Heart left ventricle (tissue), 16 donors: Measurements from ENCODE around the gene CAMKMT. TPM values are rescaled to one million over a fixed set of nuclear protein-coding genes. Genes with fewer than 3 reads are reported as not detected.

Source experiments
- ATAC-seq, 4 donors: fragments of 200-7000 bp; cut with Tn5 transposase; one replicate each; pipeline ENCODE4 v1.9.1; 2020 to 2022; ENCODE audit warnings: moderate library complexity in 4 of 4, mild to moderate bottlenecking in 3 of 4, moderate number of reproducible peaks in 1 of 4
- DNase-seq, 5 donors: peaks; one replicate each; pipeline ENCODE4 v3.0.0-alpha.2; 2020
- H3K27ac ChIP-seq, 12 donors: fragments of 200-600 bp; sonication (generic) in 4 of 12; one replicate each; pipeline versions ENCODE4 v1.5.0 to v1.8.0; 2016 to 2022; ENCODE audit warnings: mild to moderate bottlenecking in 2 of 12
- H3K27me3 ChIP-seq, 9 donors: fragments of 200-600 bp; sonication (generic) in 2 of 9; one replicate each; pipeline versions ENCODE4 v1.5.1 to v1.8.0; 2016 to 2022; ENCODE audit warnings: mild to moderate bottlenecking in 3 of 9
- H3K36me3 ChIP-seq, 9 donors: fragments of 200-600 bp; sonication (generic) in 2 of 9; one replicate each; pipeline versions ENCODE4 v1.5.0 to v1.8.0; 2018 to 2022; ENCODE audit warnings: mild to moderate bottlenecking in 2 of 9
- H3K4me1 ChIP-seq, 12 donors: fragments of 200-600 bp; sonication (generic) in 4 of 12; one replicate each; pipeline versions ENCODE4 v1.5.0 to v1.8.0; 2016 to 2022; ENCODE audit warnings: mild to moderate bottlenecking in 3 of 12
- H3K4me3 ChIP-seq, 12 donors: fragments of 200-600 bp; sonication (generic) in 4 of 12; one replicate each; pipeline versions ENCODE4 v1.5.0 to v1.8.0; 2017 to 2022; ENCODE audit warnings: mild to moderate bottlenecking in 9 of 12, moderate library complexity in 4 of 12
- H3K9me3 ChIP-seq, 12 donors: fragments of 200-600 bp; sonication (generic) in 4 of 12; one replicate each; pipeline versions ENCODE4 v1.5.0 to v1.8.0; 2016 to 2022; ENCODE audit warnings: mild to moderate bottlenecking in 1 of 12
- CTCF ChIP-seq, 12 donors: fragments of 200-600 bp; sonication (generic) in 4 of 12; IDR thresholded peaks; one replicate each; pipeline versions ENCODE4 v1.5.0 to v1.8.0; 2018 to 2022; ENCODE audit warnings: antibody characterized with exemption in 12 of 12, mild to moderate bottlenecking in 5 of 12
- POLR2A ChIP-seq, 2 donors: fragments of 450-650 bp; IDR thresholded peaks; one replicate each; pipeline ENCODE4 v1.6.1; 2017; ENCODE audit warnings: antibody characterized with exemption in 2 of 2, mild to moderate bottlenecking in 2 of 2, moderate library complexity in 2 of 2
- WGBS, 4 donors: extraction: QIAGEN DNeasy Blood & Tissue Kit in 2 of 4; methylation state at CpG; one replicate each; pipeline versions ENCODE4 v1.1.5 to v1.1.7; 2013 to 2018; 5-methylcytosine and 5-hydroxymethylcytosine counted together
- intact Hi-C, 10 donors: fragments of 100-400 bp; cut with DNase I; formaldehyde crosslinking; loops; one replicate each; pipeline versions ENCODE4 v1.11.1 to v1.14.2; 2022
- polyA plus RNA-seq, 2 donors: library from polyadenylated mRNA; stranded (reverse); fragments of 200-250 nt; gene quantifications; one replicate each; pipeline ENCODE4 v1.2.3, GENCODE V29; 2013
- total RNA-seq, 9 donors: library from RNA; depleted of rRNA in 2 of 9; stranded (reverse); fragments of >200 nt in 2 of 9; fragmentation: NEBNext Ultra II Directional in 3 of 9; extraction: Animal tissue kit (Norgen Biotek cat#: 25700) in 3 of 9; gene quantifications; one replicate each; pipeline versions ENCODE4 v1.1.0 to v1.2.4, GENCODE V29; 2016 to 2023
- donor health status: ischemic (EF 13 %, LVEDD 7.1; RV severe dilation, severe dysfunction).
- donor health status: healthy with polysubstance abuse.
- donor health status: DM: no; HTN: yes; CAD: no.
- donor health status: DM: no; HTN: no; CAD: no.
- donor health status: ischemic (EF 25% LVEDD 6.9; RV normal size, moderate dysfunction).
- donor health status: ischemic (EF 25% LVEDD 5.7; RV mildly dilated, moderate dysfunction).
- donor health status: healthy.
- donor health status: DM: yes; HTN: yes; CAD: no.
- donor health status: ischemic (EF 35%, LVEDD 5.7; RV mildly dilated, moderate dysfunction).
- donor health status: nonischemic (EF 11% LVEDD 7.7; RV severe dilation, severe dysfunction).
- donor health status: DM: yes; HTN: yes; CAD: no.
- donor health status: PGD.
- donor health status: ischemic (EF 29% LVEDD 5.4; RV normal size, mild dysfunction).
- donor health status: nonischemic (EF 23%, LVEDD 6.1; RV moderate dilation, normal function).

CAMKMT gene
- total and polyA plus RNA-seq, 11 donors: 2.5 to 10.1 (median 4.4) TPM

DNA sequence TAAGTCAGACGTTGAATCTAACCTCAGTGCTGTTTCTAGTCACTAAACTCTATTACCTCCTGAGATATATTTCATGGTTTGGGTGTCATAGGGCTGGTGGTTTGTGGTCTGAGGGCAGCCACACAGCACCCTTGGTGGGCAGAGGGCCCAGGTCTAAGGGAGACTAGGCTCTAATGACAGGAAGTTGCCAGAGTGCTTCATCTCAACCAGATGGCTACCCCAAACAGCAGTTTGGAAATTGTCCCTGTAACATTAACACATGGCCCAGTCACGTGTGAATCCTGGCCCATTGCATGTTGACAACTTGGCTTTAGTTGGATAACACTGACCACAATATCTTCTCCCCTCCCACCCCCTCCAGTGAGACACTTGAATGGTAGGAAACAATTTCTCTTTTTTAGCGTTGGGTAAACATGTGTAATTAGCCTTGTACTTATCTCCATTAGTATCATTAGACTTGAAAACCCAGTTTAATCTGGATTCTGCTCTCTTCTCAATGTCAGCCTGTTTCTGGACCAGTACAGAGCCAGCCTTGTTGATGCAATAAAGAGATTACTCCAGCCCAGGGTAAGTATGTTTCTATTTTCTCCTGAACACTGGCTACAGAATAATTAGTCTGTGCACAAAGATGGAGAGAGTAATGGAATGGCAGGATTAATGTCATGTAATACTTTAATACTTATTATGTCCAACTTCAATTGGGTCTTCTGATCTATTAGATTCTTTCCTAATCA is 392.0 kb downstream of the CAMKMT start:
- 41 to 51% (median 47%) methylated on average over 3 of the region's 3 CpGs for WGBS, 4 donors
- H3K27ac ChIP-seq: no peak overlapping the region
- intact Hi-C loops: no loop called here
- peaks cover 0 to 9% (median 0%) of the 10 kb centered on the region in 12 donors for H3K4me1 ChIP-seq
- H3K27me3 ChIP-seq: no peaks in the 10 kb centered on the region
- H3K4me3 ChIP-seq: no peak overlapping the region
- H3K36me3 ChIP-seq: no peaks in the 10 kb centered on the region
- no peak for TF ChIP-seq CTCF (IDR thresholded peaks at IDR 0.05)
- no peak for TF ChIP-seq POLR2A (IDR thresholded peaks at IDR 0.05)
- no peaks in the 10 kb centered on the region for H3K9me3 ChIP-seq
- DNase-seq (no peak), ATAC-seq (peak in 1 of 4 donors; percentile 18)

- H3K4me3 ChIP-seq: no peak overlapping the region
- no peaks in the 10 kb centered on the region for H3K9me3 ChIP-seq
- no peaks in the 10 kb centered on the region for H3K36me3 ChIP-seq
- peaks cover 0 to 6% (median 0%) of the 10 kb centered on the region in 12 donors for H3K4me1 ChIP-seq
- TF ChIP-seq POLR2A (IDR thresholded peaks at IDR 0.05): no peak
- TF ChIP-seq CTCF (IDR thresholded peaks at IDR 0.05): no peak
- H3K27ac ChIP-seq: no peak overlapping the region
- DNase-seq (no peak), ATAC-seq (no peak)
- no peaks in the 10 kb centered on the region for H3K27me3 ChIP-seq
- intact Hi-C loops: no loop called here
- WGBS, 4 donors: 89 to 96% (median 93%) methylated on average over 4 of the region's 4 CpGs
Observed at GRCh38 chr2:44758591-44758990, 396.8 kb downstream of the CAMKMT start.

- intact Hi-C loops: no loop called here
- ATAC-seq (no peak), DNase-seq (no peak)
- Histone ChIP-seq H3K27ac (no peak overlapping the region), H3K27me3 (peaks cover 0 to 1% (median 0%) of the 10 kb centered on the region in 9 donors), H3K4me3 (no peak overlapping the region), H3K4me1 (no peaks in the 10 kb centered on the region), H3K9me3 (no peaks in the 10 kb centered on the region), H3K36me3 (no peaks in the 10 kb centered on the region)
- 93 to 95% (median 93%) methylated on average over 5 of the region's 5 CpGs for WGBS, 4 donors
- TF ChIP-seq POLR2A (IDR thresholded peaks at IDR 0.05): no peak
- TF ChIP-seq CTCF (IDR thresholded peaks at IDR 0.05): no peak
Observed at GRCh38 chr2:44759823-44760222, 398.1 kb downstream of the CAMKMT start.

- DNase-seq (no peak), ATAC-seq (no peak)
- Histone ChIP-seq H3K36me3 (no peaks in the 10 kb centered on the region), H3K4me3 (no peak overlapping the region), H3K27ac (no peak overlapping the region), H3K9me3 (no peaks in the 10 kb centered on the region), H3K27me3 (peaks cover 0 to 11% (median under 1%) of the 10 kb centered on the region in 9 donors), H3K4me1 (peaks cover 0 to 2% (median 0%) of the 10 kb centered on the region in 12 donors)
- TF ChIP-seq POLR2A (IDR thresholded peaks at IDR 0.05) (no peak), CTCF (IDR thresholded peaks at IDR 0.05) (no peak)
- intact Hi-C loops: no loop called here
- WGBS, 4 donors: 77 to 81% (median 79%) methylated on average over 8 of the region's 8 CpGs
Observed at GRCh38 chr2:44763275-44763782, 401.6 kb downstream of the CAMKMT start.
